IPS DF 4.7 (cell line): ENCODE results near the gene ALOX5.
"Not testable (repeated sequence)": the region's sequence is repeated elsewhere in the genome, so short reads cannot be mapped to it uniquely, and the experiment has no call there.

Experiments used
- DNase-seq: peaks from one replicate; pipeline ENCODE4 v3.0.0-alpha.2; 2013; ENCODE audit warnings: low spot score; ENCODE audit errors: extremely low read depth

Gene ALOX5

GRCh38 chr10:45468079-45468478 is 94.1 kb downstream of the ALOX5 start:
- no peak for DNase-seq

GRCh38 chr10:45470098-45471012 is 96.3 kb downstream of the ALOX5 start:
- no peak for DNase-seq

DNA sequence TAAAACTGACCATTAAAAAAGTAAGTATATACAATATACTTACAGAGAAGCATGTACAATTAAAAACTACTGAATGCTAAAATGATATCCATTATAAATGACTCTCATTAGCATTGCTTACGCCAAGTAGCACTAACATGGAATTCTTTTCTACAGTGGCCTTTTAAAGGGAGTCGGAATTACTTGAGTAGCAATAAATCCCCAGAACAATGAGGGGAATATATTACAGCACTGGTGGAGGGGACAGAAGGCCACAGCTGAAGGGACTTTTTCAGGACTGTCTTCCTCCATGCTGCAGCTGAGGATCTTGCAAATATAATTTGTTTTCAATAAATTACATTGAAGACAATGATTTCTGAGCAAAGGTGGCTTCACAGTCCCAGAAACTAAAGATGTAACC is 97.0 kb downstream of the ALOX5 start:
- DNase-seq, result no peak

DNA sequence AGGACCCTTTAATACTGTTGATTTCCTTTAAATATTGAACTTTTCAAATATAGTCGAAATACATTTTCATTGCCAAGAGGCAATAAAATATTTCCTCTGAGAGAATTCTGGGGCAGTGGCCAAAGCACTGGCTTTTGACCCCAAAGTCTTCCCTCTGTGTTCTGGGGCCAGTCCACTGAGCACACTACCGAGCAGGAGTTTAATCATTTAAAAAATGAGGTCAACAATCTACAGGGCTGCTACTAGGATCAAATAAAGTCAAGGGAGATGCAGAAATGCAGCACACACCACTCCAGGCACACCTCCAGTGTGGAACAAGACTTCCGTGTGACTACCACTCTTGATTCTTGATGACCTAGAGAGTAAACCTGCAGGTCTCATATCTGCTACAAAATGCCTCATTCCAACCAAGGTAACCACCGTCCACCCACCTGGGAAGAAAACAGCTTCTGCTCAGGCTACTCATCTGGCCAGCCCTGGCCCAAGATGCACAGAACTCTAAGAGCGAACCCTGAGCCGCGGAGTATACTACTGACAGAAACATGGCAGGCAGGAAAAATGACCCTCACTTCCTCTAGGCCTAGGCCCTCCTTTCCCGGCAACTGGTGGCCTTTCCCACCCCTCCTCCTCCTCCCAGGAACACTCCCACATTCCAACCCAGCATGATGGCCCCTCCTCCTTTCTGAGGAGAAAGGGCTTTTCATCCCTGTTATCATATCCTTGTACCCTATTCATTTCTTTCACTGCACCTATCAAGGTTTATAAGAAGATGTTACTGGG is 97.7 kb downstream of the ALOX5 start:
- no peak for DNase-seq

- DNase-seq, result no peak
Measured at GRCh38 chr10:45473126-45473525, 99.1 kb downstream of the ALOX5 start.

DNA sequence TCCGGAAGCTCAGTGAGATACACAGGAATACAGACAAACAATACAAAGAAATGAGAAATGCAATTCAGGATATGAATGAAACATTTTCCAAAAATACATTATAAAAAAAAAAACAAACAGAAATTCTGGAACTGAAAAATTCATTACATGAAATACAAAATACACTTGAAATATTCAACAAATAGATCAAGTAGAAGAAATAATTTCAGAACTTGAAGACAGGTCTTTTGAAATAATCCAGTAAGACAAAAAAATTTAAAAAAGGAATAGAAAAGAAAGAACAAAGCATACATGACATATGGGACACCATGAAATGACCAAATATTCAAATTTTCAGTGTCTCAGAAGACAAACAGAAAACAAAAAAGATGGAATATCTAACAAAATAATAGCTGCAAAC is 102.5 kb downstream of the ALOX5 start:
- DNase-seq, result no peak

DNA sequence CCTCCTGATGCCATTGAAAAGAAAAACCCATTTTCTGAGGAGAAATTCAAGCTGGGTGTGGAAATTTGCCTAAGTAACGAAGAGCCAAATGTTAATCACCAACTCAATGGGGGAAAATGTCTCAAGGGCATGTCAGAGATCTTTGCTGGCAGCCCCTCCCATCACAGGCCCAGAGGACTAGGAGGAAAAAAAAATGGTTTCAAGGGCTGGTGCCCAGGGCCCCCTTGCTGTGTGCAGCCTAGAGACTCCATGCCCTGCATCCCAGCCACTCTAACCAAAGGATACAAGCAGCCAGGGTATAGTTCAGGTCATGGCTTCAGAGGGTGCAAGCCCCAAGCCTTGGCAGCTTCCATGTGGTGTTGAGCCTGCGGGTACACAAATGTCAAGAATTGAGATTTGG is 106.3 kb downstream of the ALOX5 start:
- no peak for DNase-seq

DNA sequence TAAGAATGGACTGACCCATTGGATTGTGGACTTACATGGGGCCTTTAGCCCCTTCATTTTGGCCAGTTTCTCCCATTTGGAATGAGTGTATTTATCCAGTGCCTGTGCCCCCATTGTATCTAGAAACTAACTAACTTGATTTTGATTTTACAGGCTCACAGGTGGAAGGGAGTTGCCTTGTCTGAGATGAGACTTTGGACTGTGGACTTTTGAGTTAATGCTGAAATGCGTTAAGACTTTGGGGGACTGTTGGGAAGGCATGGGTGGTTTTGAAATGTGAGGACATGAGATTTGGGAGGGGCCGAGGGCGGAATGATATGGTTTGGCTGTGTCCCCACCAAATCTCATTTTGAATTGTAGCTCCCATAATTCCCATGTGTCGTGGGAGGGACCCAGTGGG is 107.1 kb downstream of the ALOX5 start:
- not testable (repeated sequence) for DNase-seq

GRCh38 chr10:45483002-45483401 is 109.0 kb downstream of the ALOX5 start:
- no peak for DNase-seq

- DNase-seq, result no peak
Measured at GRCh38 chr10:45487735-45488134, 113.7 kb downstream of the ALOX5 start.

- DNase-seq, result no peak
Measured at GRCh38 chr10:45488365-45488764, 114.3 kb downstream of the ALOX5 start.

- no peak for DNase-seq
Measured at GRCh38 chr10:45490277-45490676, 116.3 kb downstream of the ALOX5 start.

- no peak for DNase-seq
Measured at GRCh38 chr10:45491061-45491460, 117.0 kb downstream of the ALOX5 start.
